GM12891 (cell line): Measurements from ENCODE around the gene RGS2.

ENCODE experiments used
- POLR2A ChIP-seq: IDR thresholded peaks from 2 replicates; pipeline ENCODE4 v1.6.1; 2011; ENCODE audit warnings: low read depth, low read length, control low read depth
- POLR2AphosphoS5 ChIP-seq: IDR thresholded peaks from 2 replicates; pipeline ENCODE4 v1.6.1; 2011; ENCODE audit warnings: low read depth, low read length, control low read depth
- TAF1 ChIP-seq: IDR thresholded peaks from 2 replicates; pipeline ENCODE4 v1.6.1; 2011; ENCODE audit warnings: low read depth, low read length, control low read depth

DNA sequence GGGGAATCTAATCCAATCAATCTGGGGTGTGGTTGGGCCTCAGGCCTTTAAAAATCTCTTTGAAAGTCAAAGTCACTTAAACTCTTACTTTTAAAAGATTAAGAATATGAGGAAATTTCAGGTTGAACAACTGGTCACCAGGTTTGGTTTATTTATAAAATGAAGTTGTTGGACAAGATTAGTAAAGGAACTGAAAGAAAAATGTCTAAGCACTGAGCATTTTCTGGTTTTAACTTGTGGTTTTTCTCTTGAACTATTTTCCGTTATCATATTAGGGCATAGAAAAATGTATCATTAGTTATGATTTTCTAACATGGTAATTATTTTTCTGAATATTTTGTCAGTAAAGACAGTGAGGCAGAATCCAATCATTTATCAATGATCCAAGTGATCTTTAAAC is 49.6 kb downstream of the RGS2 start:
- no peak for TF ChIP-seq POLR2A
- TF ChIP-seq POLR2AphosphoS5 = no peak
- TF ChIP-seq TAF1 = no peak
